CD4-positive, alpha-beta T cell treated with Interleukin-15 for 4 hours (primary cell): ENCODE results near the gene PHETA1.
"Not testable (repeated sequence)": the region's sequence is repeated elsewhere in the genome, so short reads cannot be mapped to it uniquely, and the experiment has no call there.

Source experiments
- DNase-seq: peaks from one replicate; pipeline ENCODE4 v3.0.0-alpha.2; 2020; ENCODE audit warnings: low spot score

Gene PHETA1

GRCh38 chr12:111349101-111349747 lies 19.7 kb downstream of the PHETA1 start:
- DNase-seq = no peak

GRCh38 chr12:111347891-111348644 lies 20.8 kb downstream of the PHETA1 start:
- no peak for DNase-seq

GRCh38 chr12:111344254-111344875 lies 24.5 kb downstream of the PHETA1 start:
- no peak for DNase-seq

GRCh38 chr12:111343181-111343580 lies 25.7 kb downstream of the PHETA1 start:
- no peak for DNase-seq

- DNase-seq = no peak
These were observed 26.5 kb downstream of the PHETA1 start for GRCh38 chr12:111342376-111342775.

GRCh38 chr12:111341426-111342065 lies 27.3 kb downstream of the PHETA1 start:
- no peak for DNase-seq

- DNase-seq = not testable (repeated sequence)
These were observed 28.2 kb downstream of the PHETA1 start for GRCh38 chr12:111340680-111341079.

- DNase-seq = no peak
These were observed 28.7 kb downstream of the PHETA1 start for GRCh38 chr12:111340231-111340630.

- no peak for DNase-seq
These were observed 29.5 kb downstream of the PHETA1 start for GRCh38 chr12:111339321-111339938.

GRCh38 chr12:111338096-111338495 lies 30.8 kb downstream of the PHETA1 start:
- DNase-seq = no peak

- no peak for DNase-seq
These were observed 31.5 kb downstream of the PHETA1 start for GRCh38 chr12:111337371-111337770.

- DNase-seq = not testable (repeated sequence)
These were observed 32.5 kb downstream of the PHETA1 start for GRCh38 chr12:111336411-111336810.

GRCh38 chr12:111335811-111336210 lies 33.1 kb downstream of the PHETA1 start:
- DNase-seq = no peak

- not testable (repeated sequence) for DNase-seq
These were observed 33.6 kb downstream of the PHETA1 start for GRCh38 chr12:111335301-111335700.

- DNase-seq = no peak
These were observed 34.4 kb downstream of the PHETA1 start for GRCh38 chr12:111334393-111334915.

GRCh38 chr12:111330800-111331752 lies 37.8 kb downstream of the PHETA1 start:
- peak; percentile 11 for DNase-seq

- DNase-seq = no peak
These were observed 40.8 kb downstream of the PHETA1 start for GRCh38 chr12:111328138-111328537.

GRCh38 chr12:111327474-111327873 lies 41.4 kb downstream of the PHETA1 start:
- DNase-seq = no peak

GRCh38 chr12:111322336-111323250 lies 46.3 kb downstream of the PHETA1 start:
- no peak for DNase-seq

GRCh38 chr12:111321317-111321716 lies 47.6 kb downstream of the PHETA1 start:
- no peak for DNase-seq
